Upper lobe of left lung (tissue), 4 donors: ENCODE results near the gene HLA-DPA1.

Experiments used
- CTCF ChIP-seq, 6 experiments: fragments of 450-650 bp in 4 of 6; fragments of 200-600 bp in 2 of 6; sonication (generic) in 2 of 6; IDR thresholded peaks; one replicate each; pipeline ENCODE4 v1.5.1; 2016 to 2019; ENCODE audit warnings: antibody characterized with exemption in 6 of 6
- EP300 ChIP-seq, 4 donors: sonication (generic); formaldehyde crosslinking; IDR thresholded peaks; one replicate each; pipeline ENCODE4 v1.5.1; 2017; ENCODE audit warnings: antibody characterized with exemption in 4 of 4, control low read depth in 2 of 4
- POLR2A ChIP-seq, 4 donors: fragments of 450-650 bp; IDR thresholded peaks; one replicate each; pipeline ENCODE4 v1.5.1; 2016 to 2017; ENCODE audit warnings: antibody characterized with exemption in 4 of 4, mild to moderate bottlenecking in 2 of 4

- TF ChIP-seq POLR2A (IDR thresholded peaks at IDR 0.05) (no peak), EP300 (IDR thresholded peaks at IDR 0.05) (no peak), CTCF (IDR thresholded peaks at IDR 0.05) (no peak)
Observed at GRCh38 chr6:33116841-33117711, 43.6 kb upstream of the HLA-DPA1 start.
